Measurements from ENCODE around the gene SUCLG2. TPM values are rescaled to one million over a fixed set of nuclear protein-coding genes. Genes with fewer than 3 reads are reported as not detected.

SUCLG2 gene
- total and polyA plus RNA-seq, 9 of the 15 experiments (the other 6 are each of a cell fraction or from before 2014, with no cell fraction given): 10.1 to 41.4 (median 29.0) TPM

GRCh38 chr3:67433109-67433508, 221.3 kb downstream of the SUCLG2 start (continued):
- no peak for TF ChIP-seq TEAD1 (CRISPR knock-in tag; IDR thresholded peaks at IDR 0.05)
- no peak for TF ChIP-seq FOXP4 (CRISPR knock-in tag; IDR thresholded peaks at IDR 0.05; ENCODE audit: borderline replicate concordance)
- TF ChIP-seq NONO (IDR thresholded peaks at IDR 0.05; ENCODE audit: low read depth in 2 of 2, low read length in 1 of 2): no peak
- TF ChIP-seq ZFP91 (CRISPR knock-in tag; IDR thresholded peaks at IDR 0.05): no peak
- no peak for TF ChIP-seq PYGO2 (tag; IDR thresholded peaks at IDR 0.05)
- no peak for TF ChIP-seq RBM22 (IDR thresholded peaks at IDR 0.05; ENCODE audit: low read depth, low read length, poor library complexity, severe bottlenecking)
- no peak for TF ChIP-seq ZNF639 (CRISPR knock-in tag; conservative IDR thresholded peaks at IDR 0.05 in 1 of 2, IDR thresholded peaks at IDR 0.05 in 1 of 2)
- TF ChIP-seq ATF4 (CRISPR knock-in tag; IDR thresholded peaks at IDR 0.05): no peak

Measured in K562 (cell line).